Osteoblast (primary cell): ENCODE data around the gene DPYSL4. TPM values are rescaled to one million over a fixed set of nuclear protein-coding genes. Genes with fewer than 3 reads are reported as not detected.
A peak's percentile ranks its signal among the peaks of the same experiment; 100 is the strongest.

ENCODE experiments used
- DNase-seq: peaks from one replicate; pipeline ENCODE4 v3.0.0; 2011; ENCODE audit warnings: low spot score, mixed read lengths; ENCODE audit not compliant: insufficient read length; ENCODE audit errors: missing footprints
- H2AFZ ChIP-seq: 2 replicates; pipeline ENCODE4 v1.6.0; 2011; ENCODE audit warnings: mild to moderate bottlenecking, low read length
- H3K27ac ChIP-seq: 2 replicates; pipeline ENCODE4 v1.5.1; 2011; ENCODE audit warnings: mild to moderate bottlenecking, low read depth, low read length, moderate library complexity
- H3K27me3 ChIP-seq: 2 replicates; pipeline ENCODE4 v1.6.0; 2012; ENCODE audit warnings: mild to moderate bottlenecking, control low read depth, inconsistent platforms, low read length, moderate library complexity; ENCODE audit not compliant: insufficient read depth
- H3K36me3 ChIP-seq: 2 replicates; pipeline ENCODE4 v1.5.1; 2011; ENCODE audit warnings: mild to moderate bottlenecking, low read length, control low read depth, moderate library complexity; ENCODE audit not compliant: insufficient read depth
- H3K4me1 ChIP-seq: 2 replicates; pipeline ENCODE4 v1.5.1; 2011; ENCODE audit warnings: mild to moderate bottlenecking, low read length, control low read depth, moderate library complexity; ENCODE audit not compliant: insufficient read depth
- H3K4me2 ChIP-seq: 2 replicates; pipeline ENCODE4 v1.6.0; 2011; ENCODE audit warnings: mild to moderate bottlenecking, low read length; ENCODE audit not compliant: insufficient read depth
- H3K4me3 ChIP-seq: fragments of 200-600 bp; sonication (generic); 3 replicates; pipeline ENCODE4 v1.5.1; 2012; ENCODE audit warnings: mild to moderate bottlenecking, low read length, inconsistent platforms; ENCODE audit not compliant: insufficient read depth
- H3K79me2 ChIP-seq: 2 replicates; pipeline ENCODE4 v1.6.0; 2012; ENCODE audit warnings: mild to moderate bottlenecking, low read length, control low read depth, inconsistent platforms; ENCODE audit not compliant: insufficient read depth
- H3K9me3 ChIP-seq: 2 replicates; pipeline ENCODE4 v1.5.1; 2011; ENCODE audit warnings: low read depth, low read length, control low read depth
- H4K20me1 ChIP-seq: 2 replicates; pipeline ENCODE4 v1.6.0; 2012; ENCODE audit warnings: mild to moderate bottlenecking, low read length, control low read depth; ENCODE audit not compliant: insufficient read depth
- CTCF ChIP-seq: IDR thresholded peaks from 2 replicates; pipeline ENCODE4 v1.5.1; 2011; ENCODE audit warnings: mild to moderate bottlenecking, low read depth, low read length, moderate library complexity; ENCODE audit errors: extremely low read depth
- total RNA-seq: library from RNA; depleted of rRNA; stranded (reverse); fragments of >200 nt; gene quantifications from 2 replicates; pipeline ENCODE4 v1.2.3, GENCODE V29; 2012

DPYSL4 gene
- total RNA-seq, result 0.72 and 2.4 TPM in 2 replicates

- Histone ChIP-seq H3K79me2 (no peaks in the 10 kb centered on the region), H3K4me1 (no peaks in the 10 kb centered on the region), H4K20me1 (peaks cover 3% of the 10 kb centered on the region), H3K4me2 (peak within 1 kb of the TSS; percentile 43), H2AFZ (no peak within 1 kb of the TSS), H3K9me3 (no peaks in the 10 kb centered on the region), H3K4me3 (peak within 1 kb of the TSS; percentile 58), H3K27me3 (peaks cover 51% of the 10 kb centered on the region), H3K27ac (no peak within 1 kb of the TSS), H3K36me3 (no peaks in the 10 kb centered on the region)
- peak; percentile 99 for DNase-seq
- TF ChIP-seq CTCF, result no peak
Measured at GRCh38 chr10:132186488-132187429, at the start of gene DPYSL4. Gene DPYSL4, plus strand, starts transcription at chr10:132186948. Its CDS starts 116 bp downstream, at chr10:132187064.

GRCh38 chr10:132137111-132138072 is 49.4 kb upstream of the DPYSL4 start:
- H3K9me3 ChIP-seq, result no peaks in the 10 kb centered on the region
- no peak overlapping the region for H3K4me2 ChIP-seq
- H2AFZ ChIP-seq, result no peak overlapping the region
- H3K36me3 ChIP-seq, result no peaks in the 10 kb centered on the region
- DNase-seq, result no peak
- H3K4me3 ChIP-seq, result no peak overlapping the region
- no peaks in the 10 kb centered on the region for H4K20me1 ChIP-seq
- no peak overlapping the region for H3K27ac ChIP-seq
- no peaks in the 10 kb centered on the region for H3K4me1 ChIP-seq
- H3K27me3 ChIP-seq, result no peaks in the 10 kb centered on the region
- no peak for TF ChIP-seq CTCF
- no peaks in the 10 kb centered on the region for H3K79me2 ChIP-seq

GRCh38 chr10:132138133-132138532 is 48.6 kb upstream of the DPYSL4 start:
- no peak overlapping the region for H3K27ac ChIP-seq
- no peak overlapping the region for H3K4me3 ChIP-seq
- no peaks in the 10 kb centered on the region for H3K4me1 ChIP-seq
- H3K9me3 ChIP-seq, result no peaks in the 10 kb centered on the region
- no peak for TF ChIP-seq CTCF
- H3K79me2 ChIP-seq, result no peaks in the 10 kb centered on the region
- H3K36me3 ChIP-seq, result no peaks in the 10 kb centered on the region
- no peak for DNase-seq
- no peaks in the 10 kb centered on the region for H3K27me3 ChIP-seq
- no peaks in the 10 kb centered on the region for H4K20me1 ChIP-seq
- no peak overlapping the region for H3K4me2 ChIP-seq
- no peak overlapping the region for H2AFZ ChIP-seq
